DND-41 (cell line): ENCODE data around the gene GPC6.

Experiments used
- CTCF ChIP-seq: IDR thresholded peaks from 2 replicates; pipeline ENCODE4 v1.5.1; 2012; ENCODE audit warnings: borderline replicate concordance, low read length, moderate library complexity, mild to moderate bottlenecking; ENCODE audit not compliant: poor library complexity, severe bottlenecking; ENCODE audit errors: extremely low read depth
- EZH2 ChIP-seq: IDR thresholded peaks from 3 replicates; pipeline ENCODE4 v1.6.1; 2012; ENCODE audit warnings: borderline replicate concordance, low read depth, mild to moderate bottlenecking, moderate library complexity, low read length, inconsistent platforms; ENCODE audit not compliant: severe bottlenecking

- TF ChIP-seq CTCF = no peak
- no peak for TF ChIP-seq EZH2
These were observed 1164.3 kb downstream of the GPC6 start for GRCh38 chr13:94390881-94391280.
